HEK293T (cell line): ENCODE data around the gene SEMA3G.

Source experiments
- BHLHE40 ChIP-seq: fragments of 450-650 bp; IDR thresholded peaks from 2 replicates; pipeline ENCODE4 v1.6.1; 2016; ENCODE audit warnings: mild to moderate bottlenecking, moderate library complexity, borderline replicate concordance
- CTBP1 ChIP-seq: fragments of 450-650 bp; IDR thresholded peaks from 2 replicates; pipeline ENCODE4 v1.6.1; 2016; ENCODE audit warnings: borderline replicate concordance
- FOXK2 ChIP-seq: fragments of 450-650 bp; IDR thresholded peaks from 2 replicates; pipeline ENCODE4 v1.6.1; 2016; ENCODE audit warnings: mild to moderate bottlenecking
- LEF1 ChIP-seq: fragments of 450-650 bp; IDR thresholded peaks from 2 replicates; pipeline ENCODE4 v1.6.1; 2017; ENCODE audit warnings: mild to moderate bottlenecking, borderline replicate concordance
- NFRKB ChIP-seq: fragments of 450-650 bp; IDR thresholded peaks from 2 replicates; pipeline ENCODE4 v1.6.1; 2016; ENCODE audit warnings: mild to moderate bottlenecking, moderate library complexity
- SP1 ChIP-seq: fragments of 450-650 bp; IDR thresholded peaks from 2 replicates; pipeline ENCODE4 v1.6.1; 2017
- TARDBP ChIP-seq: fragments of 450-650 bp; IDR thresholded peaks from 2 replicates; pipeline ENCODE4 v1.6.1; 2016

DNA sequence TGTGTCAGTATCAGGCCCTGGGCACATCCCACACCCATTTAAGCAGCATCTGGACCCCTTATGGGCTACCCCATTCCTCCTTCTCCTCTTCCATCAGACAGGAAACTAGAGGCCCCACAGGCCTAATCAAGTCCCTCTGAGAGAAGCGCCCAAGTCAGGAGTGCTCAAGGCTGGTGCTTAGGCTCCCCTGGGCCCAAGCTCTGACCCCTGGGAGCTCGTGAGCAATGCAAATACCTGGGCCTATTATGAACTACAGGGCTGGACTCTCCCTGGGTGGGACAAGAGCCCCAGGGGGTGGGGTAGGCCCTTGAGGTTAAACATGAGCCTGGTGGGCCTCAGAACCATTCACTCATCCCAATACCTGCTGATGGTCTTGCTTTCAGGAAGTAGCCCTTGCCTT lies 57.4 kb downstream of the SEMA3G start:
- TF ChIP-seq CTBP1 (no peak), TARDBP (no peak), BHLHE40 (no peak), NFRKB (no peak), FOXK2 (no peak), SP1 (no peak), LEF1 (no peak)
